GM18498 (cell line): Measurements from ENCODE around the gene CDH19.

Experiments used
- ATAC-seq: cut with Tn5 transposase; IDR thresholded peaks from one replicate; pipeline ENCODE4 v1.9.1; 2021; ENCODE audit warnings: mild to moderate bottlenecking, moderate library complexity; ENCODE audit not compliant: unreplicated experiment

CDH19 gene

GRCh38 chr18:66461344-66461743 lies 142.5 kb downstream of the CDH19 start:
- ATAC-seq: peak; percentile 65

- ATAC-seq: no peak
Observed at GRCh38 chr18:66457245-66457644, 146.6 kb downstream of the CDH19 start.
